ENCODE results near the gene LRP1B.
A peak's percentile ranks its signal among the peaks of the same experiment; 100 is the strongest.

The LRP1B gene

GRCh38 chr2:141381946-141382345 is 748.9 kb downstream of the LRP1B start:
- no peak for DNase-seq

GRCh38 chr2:141380008-141380979 is 750.5 kb downstream of the LRP1B start:
- DNase-seq, result peak; percentile 85

GRCh38 chr2:141364821-141365220 is 766.0 kb downstream of the LRP1B start:
- DNase-seq, result no peak

GRCh38 chr2:141362311-141362710 is 768.5 kb downstream of the LRP1B start:
- DNase-seq, result no peak

GRCh38 chr2:141348481-141348880 is 782.3 kb downstream of the LRP1B start:
- no peak for DNase-seq

DNA sequence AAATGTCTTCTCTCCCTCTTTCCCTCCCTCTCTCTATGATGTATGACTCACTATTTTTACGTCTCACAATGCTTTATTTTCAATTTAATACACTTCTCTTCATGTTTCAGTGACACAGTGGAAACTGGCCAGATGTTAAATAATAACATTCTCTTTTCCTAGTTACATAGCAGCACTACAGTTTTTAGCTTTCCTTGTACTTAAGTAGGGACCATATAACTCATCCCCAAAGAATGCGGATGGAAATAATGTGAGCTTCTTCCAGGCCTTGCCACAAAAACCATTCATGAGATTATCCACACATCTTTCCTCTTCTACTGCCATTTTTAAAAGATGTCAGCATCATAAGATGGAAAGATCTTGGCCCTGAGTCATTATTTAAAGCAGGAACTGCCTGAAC is 789.4 kb downstream of the LRP1B start:
- DNase-seq, result no peak

DNA sequence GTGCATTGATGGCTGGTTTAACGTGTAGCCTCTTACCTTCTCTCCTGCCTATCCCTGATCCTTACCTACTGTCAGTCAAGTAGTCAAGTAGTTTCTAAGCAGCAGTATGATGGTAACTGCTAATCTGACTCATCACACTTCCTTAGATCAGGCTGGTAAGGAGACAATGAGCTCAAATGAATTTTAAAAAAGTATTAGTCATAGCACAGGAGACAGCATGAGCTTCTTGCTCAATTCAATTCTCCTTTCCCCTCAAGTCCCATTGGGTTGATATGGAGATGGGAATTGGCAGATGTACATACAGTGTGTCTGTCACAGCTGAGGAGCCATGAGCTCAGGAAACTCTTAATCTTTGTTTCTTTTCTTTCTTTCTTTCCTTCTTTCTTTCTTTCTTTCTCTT is 799.7 kb downstream of the LRP1B start:
- no peak for DNase-seq

DNA sequence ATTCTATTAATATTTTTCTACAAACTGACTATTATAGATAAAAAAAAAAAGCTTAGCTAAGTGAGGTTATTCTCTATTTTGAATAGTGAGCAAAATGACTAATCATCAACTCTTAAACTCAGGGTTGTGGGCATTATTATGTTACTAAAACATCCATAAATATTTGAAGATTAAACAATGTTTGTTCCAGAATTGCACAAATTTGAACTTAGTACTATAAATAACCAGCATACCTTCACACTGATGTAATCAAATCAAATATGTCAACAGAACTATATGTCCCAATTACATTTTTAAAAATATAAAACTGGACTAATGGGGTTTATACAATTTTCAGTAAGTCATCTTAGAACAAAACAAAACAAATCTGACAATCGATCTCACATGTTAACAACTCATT is 800.9 kb downstream of the LRP1B start:
- DNase-seq, result no peak

DNA sequence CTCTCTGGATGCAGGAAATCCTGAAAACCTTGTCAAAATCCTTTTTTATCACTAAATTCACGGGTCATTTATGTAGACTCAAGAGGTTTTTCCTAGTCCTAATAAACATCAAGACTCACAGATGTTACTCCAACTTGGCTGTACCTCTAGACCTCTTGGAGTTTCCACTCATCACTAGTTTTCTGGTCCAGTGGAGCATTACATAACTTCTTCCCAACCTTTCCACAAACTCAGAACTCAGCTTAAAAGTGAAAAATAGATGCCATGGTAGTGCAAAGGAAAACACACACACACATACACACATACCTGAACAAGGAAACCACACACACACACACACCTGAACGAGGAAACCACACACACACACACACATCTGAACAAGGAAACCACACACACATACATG is 807.2 kb downstream of the LRP1B start:
- no peak for DNase-seq

DNA sequence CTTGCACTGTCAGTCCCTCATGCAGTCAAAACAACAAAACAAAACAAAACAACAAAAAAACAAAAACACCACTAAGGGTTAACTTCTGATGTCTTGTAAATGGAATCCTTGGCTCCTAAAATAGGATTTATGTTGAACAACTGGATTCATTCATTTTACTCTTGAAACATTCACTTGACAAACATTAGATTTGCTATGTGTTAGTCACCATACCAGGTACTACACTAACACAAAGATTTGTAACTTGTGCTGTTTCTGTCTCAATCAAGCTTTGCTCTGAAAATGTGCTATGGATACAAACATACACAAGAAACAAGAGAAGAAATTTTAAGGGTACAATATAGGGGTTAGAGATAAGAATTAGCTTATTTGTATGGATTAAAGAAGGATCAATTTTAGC is 812.8 kb downstream of the LRP1B start:
- no peak for DNase-seq

- DNase-seq, result no peak
Observed at GRCh38 chr2:141316606-141317005, 814.2 kb downstream of the LRP1B start.

- no peak for DNase-seq
Observed at GRCh38 chr2:141316103-141316502, 814.7 kb downstream of the LRP1B start.

- no peak for DNase-seq
Observed at GRCh38 chr2:141313972-141314371, 816.8 kb downstream of the LRP1B start.

GRCh38 chr2:141311430-141311829 is 819.4 kb downstream of the LRP1B start:
- DNase-seq, result no peak

DNA sequence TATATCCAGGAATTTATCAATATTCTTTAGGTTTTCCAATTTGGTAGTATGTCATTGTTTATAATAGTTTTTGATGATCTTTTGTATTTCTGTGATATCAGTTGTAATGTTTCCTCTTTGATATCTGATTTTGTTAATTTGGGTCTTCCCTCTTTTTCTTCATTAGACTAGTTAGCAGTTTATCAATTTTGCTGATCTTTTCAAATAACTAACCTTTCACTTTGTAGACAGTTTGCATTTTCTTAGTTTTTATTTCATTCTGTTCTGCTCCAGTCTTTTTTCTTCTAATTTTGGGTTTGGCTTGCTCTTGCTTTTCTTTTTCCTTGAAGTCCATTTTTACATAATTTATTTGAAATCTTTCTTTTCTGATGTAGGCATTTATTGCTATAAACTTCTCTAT is 824.4 kb downstream of the LRP1B start:
- DNase-seq, result no peak

DNA sequence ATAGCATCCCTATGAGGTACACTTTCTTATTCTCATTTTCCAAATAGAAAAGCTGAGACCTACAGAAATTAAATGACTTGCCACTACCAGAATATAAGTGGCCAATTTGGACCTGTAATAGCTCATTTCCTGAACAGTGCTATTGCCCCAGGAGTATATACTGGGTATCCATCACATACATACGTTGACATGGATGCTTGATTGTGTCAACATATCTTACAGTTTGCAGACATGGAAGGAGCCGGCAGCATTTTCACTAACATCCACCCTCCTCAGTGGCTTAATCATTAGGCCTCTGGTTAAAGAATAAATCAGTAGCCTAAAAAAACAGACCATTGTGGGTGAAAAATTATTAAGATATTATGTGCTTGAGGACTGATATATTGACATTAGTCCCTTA is 829.3 kb downstream of the LRP1B start:
- no peak for DNase-seq

GRCh38 chr2:141280037-141280436 is 850.8 kb downstream of the LRP1B start:
- no peak for DNase-seq

- DNase-seq, result no peak
Observed at GRCh38 chr2:141271346-141271745, 859.5 kb downstream of the LRP1B start.

DNA sequence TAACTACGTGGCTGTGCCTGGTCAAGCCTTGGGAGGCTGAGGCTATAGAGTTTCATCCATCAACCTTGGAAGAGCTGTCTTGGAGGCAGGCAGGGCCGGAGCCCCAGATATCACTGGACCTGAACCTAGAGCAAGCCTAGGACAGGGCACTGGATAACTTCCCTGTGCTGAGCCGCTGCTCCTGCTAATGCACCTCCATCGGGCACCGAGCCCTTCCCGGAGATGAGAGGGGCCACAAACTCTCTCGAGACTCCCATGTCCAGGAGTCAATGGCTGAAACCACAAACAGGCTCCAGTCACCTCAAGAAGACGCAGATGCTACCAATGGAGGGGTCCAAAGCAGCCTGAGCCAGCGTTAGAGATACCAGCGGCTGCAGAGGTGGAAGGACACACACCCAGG is 866.0 kb downstream of the LRP1B start:
- no peak for DNase-seq

- DNase-seq, result no peak
Observed at GRCh38 chr2:141260911-141261310, 869.9 kb downstream of the LRP1B start.

DNA sequence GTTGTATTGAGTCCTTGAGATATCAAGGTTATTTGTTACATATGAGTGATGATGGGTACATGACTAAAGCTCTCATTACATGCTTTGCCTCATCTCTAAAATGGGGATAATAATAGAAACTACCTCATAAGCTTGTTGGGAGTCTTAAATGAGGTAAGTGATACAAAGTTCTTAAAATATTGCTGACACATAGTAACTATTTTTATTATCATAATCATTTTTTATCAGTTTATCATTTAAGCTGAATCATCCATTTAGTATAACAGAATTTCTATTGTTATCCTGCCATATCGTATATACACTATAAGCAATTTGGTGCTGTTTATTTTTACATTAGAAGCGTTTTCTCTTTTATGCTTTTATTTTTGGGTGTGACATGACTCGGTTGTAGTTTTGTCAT is 871.1 kb downstream of the LRP1B start:
- no peak for DNase-seq

DNA sequence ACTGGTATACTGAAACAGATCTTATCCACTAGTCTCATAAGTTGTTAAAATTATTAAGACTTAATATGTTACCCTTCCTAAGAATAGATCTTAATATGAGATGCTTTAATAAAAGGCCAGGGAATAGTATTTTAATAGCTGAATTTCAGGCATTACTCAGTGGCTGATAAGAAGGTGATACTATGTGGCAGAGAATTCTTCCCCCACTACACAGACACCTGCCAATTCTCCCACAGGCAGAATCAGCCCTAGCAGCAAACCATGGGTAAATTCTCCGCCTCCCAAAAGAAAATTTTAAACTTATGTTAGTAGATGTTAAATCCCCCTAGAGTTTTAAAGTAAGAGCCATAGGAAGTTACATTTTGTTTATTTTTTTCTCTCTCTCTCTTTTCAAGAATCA is 888.8 kb downstream of the LRP1B start:
- DNase-seq, result no peak

- no peak for DNase-seq
Observed at GRCh38 chr2:141226560-141226959, 904.3 kb downstream of the LRP1B start.

- DNase-seq, result no peak
Observed at GRCh38 chr2:141207036-141207385, 923.8 kb downstream of the LRP1B start.

DNA sequence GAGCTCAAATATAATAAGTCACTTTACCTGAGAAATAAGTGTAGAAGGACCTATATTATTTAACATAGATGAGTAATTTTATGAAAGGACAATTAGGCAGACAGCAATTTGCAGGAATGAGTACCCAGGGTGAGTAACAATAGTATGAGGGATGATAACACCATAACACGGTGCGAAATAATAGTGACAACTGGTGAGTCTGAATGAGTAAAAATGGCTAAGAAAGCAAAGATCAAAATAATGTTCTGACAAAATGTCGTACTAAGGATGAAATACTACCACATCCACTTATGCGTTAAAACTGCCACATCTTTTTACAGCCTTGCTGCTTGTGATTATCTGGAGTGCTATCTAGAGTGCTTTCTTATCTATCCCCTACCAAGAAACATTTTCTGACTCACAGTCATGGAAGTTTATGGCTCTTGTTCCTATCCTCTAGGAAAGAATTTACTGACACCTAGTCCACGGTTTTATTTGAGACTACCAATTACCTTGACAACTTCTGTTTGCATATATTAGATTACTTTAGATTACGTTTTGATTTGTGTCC is 929.7 kb downstream of the LRP1B start:
- DNase-seq, result no peak
